HG03558 (cell line): Measurements from ENCODE around the gene TSC22D1.

Source experiments
- ATAC-seq: cut with Tn5 transposase; IDR thresholded peaks from one replicate; pipeline ENCODE4 v1.9.1; 2021; ENCODE audit warnings: moderate number of reproducible peaks; ENCODE audit not compliant: unreplicated experiment; ENCODE audit errors: extremely low read depth

TSC22D1 gene

GRCh38 chr13:44393391-44393790, 182.7 kb downstream of the TSC22D1 start:
- ATAC-seq: no peak

GRCh38 chr13:44389876-44390275, 186.3 kb downstream of the TSC22D1 start:
- ATAC-seq: no peak

GRCh38 chr13:44389060-44389666, 187.0 kb downstream of the TSC22D1 start:
- ATAC-seq: no peak

DNA sequence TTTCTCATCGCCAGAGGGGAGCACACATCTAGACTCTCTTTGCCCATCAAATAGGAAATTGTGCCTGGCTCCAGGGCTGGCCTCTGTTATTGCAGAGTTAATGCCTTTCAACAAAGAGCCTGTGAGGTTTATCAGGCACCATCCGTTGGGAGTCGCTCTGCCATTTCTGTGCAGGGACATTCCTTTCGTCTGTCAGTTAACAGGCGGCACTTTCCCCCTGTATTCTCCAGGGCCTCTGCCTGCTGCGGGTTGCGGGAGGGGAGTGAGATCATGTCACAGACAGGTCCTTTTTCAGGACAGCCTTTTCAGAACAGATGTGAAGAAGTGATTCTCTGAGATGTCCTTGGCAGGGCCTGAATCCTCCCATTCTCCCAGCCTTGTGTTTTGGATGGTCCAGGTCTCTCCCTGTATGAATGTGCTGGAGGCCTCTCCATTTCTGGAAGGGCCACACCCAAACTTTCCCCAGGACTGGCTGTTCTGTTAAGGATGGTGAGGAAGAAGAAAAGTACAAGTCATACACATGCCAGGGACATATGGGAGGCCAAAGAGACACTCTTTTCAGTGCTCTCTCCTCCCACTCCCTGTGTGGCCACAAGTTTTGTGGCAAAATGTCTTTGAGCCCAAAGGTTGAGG, 187.6 kb downstream of the TSC22D1 start:
- no peak for ATAC-seq

GRCh38 chr13:44386913-44387556, 189.1 kb downstream of the TSC22D1 start:
- ATAC-seq: no peak

DNA sequence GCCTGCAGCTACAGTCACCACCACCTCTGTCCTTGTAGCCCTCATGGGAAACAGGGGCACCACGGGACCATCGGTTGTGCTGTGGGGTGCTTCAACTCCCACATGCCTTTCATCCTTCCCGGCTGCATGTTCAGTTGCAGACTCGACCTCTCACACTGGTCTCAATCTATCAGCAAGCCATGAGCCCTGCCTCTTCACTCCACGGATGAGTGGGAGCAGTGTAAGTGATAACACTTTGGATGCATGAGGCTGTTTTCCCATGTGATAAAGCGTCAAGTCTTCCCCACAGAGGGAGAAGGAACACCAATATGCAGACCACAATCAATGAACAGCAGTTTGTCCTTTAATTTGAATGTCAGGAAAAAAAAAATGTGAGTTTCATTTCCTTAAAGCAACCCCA, 190.3 kb downstream of the TSC22D1 start:
- no peak for ATAC-seq

GRCh38 chr13:44385401-44385800, 190.7 kb downstream of the TSC22D1 start:
- no peak for ATAC-seq

DNA sequence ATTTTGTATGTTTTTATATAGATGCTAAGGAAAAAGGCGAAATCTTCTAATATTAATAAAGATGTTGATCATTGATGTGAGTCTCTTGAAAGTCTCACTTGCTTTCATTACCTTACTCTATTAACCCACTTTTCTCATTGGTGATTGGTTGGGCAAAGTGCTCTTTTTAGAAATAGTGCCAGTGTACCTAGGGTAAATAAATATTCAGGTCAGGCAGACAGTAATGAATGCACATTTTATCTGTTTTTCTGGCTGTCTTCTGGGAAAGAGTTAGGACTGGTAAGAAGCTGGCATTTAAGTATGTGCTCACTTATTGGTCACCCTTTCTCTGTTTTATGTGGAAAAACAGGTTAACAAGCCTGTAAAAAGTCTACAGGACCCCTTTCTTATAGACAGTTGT, 191.4 kb downstream of the TSC22D1 start:
- no peak for ATAC-seq

DNA sequence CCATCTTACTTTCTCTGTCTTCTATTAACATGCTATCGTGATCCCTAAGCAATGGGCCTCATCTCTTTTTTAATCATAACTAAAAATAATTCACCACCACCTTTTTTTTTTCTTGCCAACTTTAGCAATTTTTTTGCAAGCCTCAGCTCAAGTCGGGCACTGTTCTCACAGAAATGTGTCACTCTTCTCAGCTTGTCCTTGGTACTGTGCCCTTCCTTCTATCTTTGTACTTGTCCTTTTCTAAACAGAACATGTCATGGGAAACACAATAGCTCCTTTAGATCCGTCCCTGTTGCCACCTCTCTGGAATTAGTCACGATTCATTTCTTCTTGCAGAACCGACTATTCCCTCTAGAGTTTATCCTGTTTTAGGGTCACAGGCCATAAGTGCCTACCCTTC, 192.2 kb downstream of the TSC22D1 start:
- ATAC-seq: no peak

DNA sequence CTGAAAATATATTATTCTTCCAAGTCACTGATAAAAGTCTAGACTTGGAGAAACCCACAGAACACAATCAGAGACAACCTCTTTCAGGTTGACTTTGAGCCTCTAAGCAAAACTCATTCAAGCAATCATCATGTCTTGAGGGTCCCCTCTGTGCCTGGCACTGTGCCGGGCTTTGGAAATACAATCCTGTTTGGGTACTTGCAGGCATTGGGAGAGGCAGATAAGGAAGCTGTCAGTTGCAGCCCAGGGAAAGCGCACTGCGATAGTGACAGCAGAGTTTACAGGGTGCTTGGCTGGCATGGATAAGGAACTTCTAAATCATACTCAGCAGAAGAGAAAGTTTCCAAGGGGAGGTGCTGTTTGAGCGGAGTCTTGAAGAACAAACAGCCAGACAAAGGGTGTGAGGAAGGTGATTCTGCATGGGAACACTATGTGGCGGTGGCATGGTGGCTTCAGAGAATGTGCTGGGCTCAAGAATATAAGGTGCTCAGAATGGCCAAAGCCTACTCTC, 193.4 kb downstream of the TSC22D1 start:
- no peak for ATAC-seq
